ENCODE data around the gene CENPA. TPM values are rescaled to one million over a fixed set of nuclear protein-coding genes. Genes with fewer than 3 reads are reported as not detected.

Gene CENPA
- total RNA-seq, 1 donor from 2014 or later: 55.0 TPM

DNA sequence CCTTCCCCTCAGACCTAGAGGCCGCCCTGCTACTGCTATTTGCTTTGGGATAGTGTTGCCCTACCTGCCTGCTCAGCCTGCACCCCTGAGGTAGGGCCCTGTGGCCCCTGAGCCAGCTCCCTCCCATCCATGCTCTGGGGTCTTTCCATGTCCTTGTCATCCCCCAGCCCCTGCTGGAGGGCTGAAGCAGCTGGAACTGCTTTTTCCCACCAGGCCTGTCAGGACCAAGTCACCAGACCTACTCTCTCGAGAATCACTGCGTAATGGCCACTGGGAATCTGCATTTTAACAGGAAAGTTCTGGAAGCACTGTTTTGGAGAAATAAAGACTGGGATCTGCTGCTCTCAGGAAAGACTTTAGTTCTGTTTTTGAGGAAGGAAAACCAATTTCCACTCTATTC is 42.0 kb upstream of the CENPA start:
- no peak for DNase-seq (ENCODE audit: low spot score)

DNA sequence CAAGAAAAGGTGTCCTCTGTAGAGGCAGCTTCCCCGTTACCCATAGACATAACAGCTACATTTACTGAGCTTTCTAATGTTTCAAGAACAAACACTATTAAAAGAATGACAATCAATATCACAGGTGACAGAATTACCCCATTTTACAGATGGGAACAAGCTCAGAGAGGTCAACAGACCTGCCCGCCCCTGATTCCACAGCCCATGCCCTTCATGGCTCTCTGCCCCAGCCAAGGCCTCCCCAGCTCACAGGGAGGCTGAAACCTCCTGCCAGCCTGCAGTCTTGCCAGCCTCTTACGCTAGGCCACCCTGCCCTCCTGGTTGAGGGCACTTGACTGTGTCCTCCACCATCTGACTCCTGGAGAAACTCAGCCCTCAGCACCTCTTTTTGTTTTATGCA is 40.9 kb upstream of the CENPA start:
- H3K4me3 Mint-ChIP-seq: no peak overlapping the region
- peaks cover 7% of the 10 kb centered on the region for H3K4me1 ChIP-seq
- H3K9me3 Mint-ChIP-seq: no peaks in the 10 kb centered on the region
- no peak overlapping the region for H3K4me3 ChIP-seq
- H3K27ac ChIP-seq: no peak overlapping the region
- H3K27me3 Mint-ChIP-seq (ENCODE audit: insufficient read depth, low read depth): peaks cover 26% of the 10 kb centered on the region
- peaks cover 19% of the 10 kb centered on the region for H3K27me3 ChIP-seq
- TF ChIP-seq, protein P1, sequence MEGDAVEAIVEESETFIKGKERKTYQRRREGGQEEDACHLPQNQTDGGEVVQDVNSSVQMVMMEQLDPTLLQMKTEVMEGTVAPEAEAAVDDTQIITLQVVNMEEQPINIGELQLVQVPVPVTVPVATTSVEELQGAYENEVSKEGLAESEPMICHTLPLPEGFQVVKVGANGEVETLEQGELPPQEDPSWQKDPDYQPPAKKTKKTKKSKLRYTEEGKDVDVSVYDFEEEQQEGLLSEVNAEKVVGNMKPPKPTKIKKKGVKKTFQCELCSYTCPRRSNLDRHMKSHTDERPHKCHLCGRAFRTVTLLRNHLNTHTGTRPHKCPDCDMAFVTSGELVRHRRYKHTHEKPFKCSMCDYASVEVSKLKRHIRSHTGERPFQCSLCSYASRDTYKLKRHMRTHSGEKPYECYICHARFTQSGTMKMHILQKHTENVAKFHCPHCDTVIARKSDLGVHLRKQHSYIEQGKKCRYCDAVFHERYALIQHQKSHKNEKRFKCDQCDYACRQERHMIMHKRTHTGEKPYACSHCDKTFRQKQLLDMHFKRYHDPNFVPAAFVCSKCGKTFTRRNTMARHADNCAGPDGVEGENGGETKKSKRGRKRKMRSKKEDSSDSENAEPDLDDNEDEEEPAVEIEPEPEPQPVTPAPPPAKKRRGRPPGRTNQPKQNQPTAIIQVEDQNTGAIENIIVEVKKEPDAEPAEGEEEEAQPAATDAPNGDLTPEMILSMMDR (IDR thresholded peaks at IDR 0.05): no peak
- no peak for TF ChIP-seq EZH2phosphoT487 (IDR thresholded peaks at IDR 0.05)
- TF ChIP-seq EZH2 (IDR thresholded peaks at IDR 0.05): no peak
- no peak for DNase-seq (ENCODE audit: low spot score)
- no peaks in the 10 kb centered on the region for H3K79me2 ChIP-seq (ENCODE audit: low read depth)
- H3K4me2 ChIP-seq: no peak overlapping the region
- no peaks in the 10 kb centered on the region for H4K20me1 ChIP-seq (ENCODE audit: low read depth)
- H3K9me3 ChIP-seq (ENCODE audit: low read depth): no peaks in the 10 kb centered on the region
- no peaks in the 10 kb centered on the region for H3K36me3 ChIP-seq
- no peak overlapping the region for H3K9ac ChIP-seq
- no peaks in the 10 kb centered on the region for H3K36me3 Mint-ChIP-seq
- no peak overlapping the region for H2AFZ ChIP-seq (replicated peaks)
- peaks cover 22% of the 10 kb centered on the region for H3K4me1 Mint-ChIP-seq
- H3K27ac Mint-ChIP-seq: no peak overlapping the region
- peaks cover 4% of the 10 kb centered on the region for H3F3A ChIP-seq (ENCODE audit: low read depth)

More for the DNA sequence above, 42.0 kb upstream of the CENPA start:
- Mint-ChIP-seq H3K4me3 (no peak overlapping the region), H3K9me3 (no peaks in the 10 kb centered on the region), H3K36me3 (no peaks in the 10 kb centered on the region), H3K27me3 (ENCODE audit: insufficient read depth, low read depth) (peaks cover 26% of the 10 kb centered on the region), H3K4me1 (peaks cover 15% of the 10 kb centered on the region), H3K27ac (peak overlapping the region; percentile 58)
- no peaks in the 10 kb centered on the region for H4K20me1 ChIP-seq (ENCODE audit: low read depth)
- no peaks in the 10 kb centered on the region for H3K4me1 ChIP-seq
- TF ChIP-seq, protein P1 (IDR thresholded peaks at IDR 0.05): no peak
- TF ChIP-seq EZH2 (IDR thresholded peaks at IDR 0.05) (no peak), EZH2phosphoT487 (IDR thresholded peaks at IDR 0.05) (no peak)
- peaks cover 17% of the 10 kb centered on the region for H3K27me3 ChIP-seq
- no peaks in the 10 kb centered on the region for H3K36me3 ChIP-seq
- H2AFZ ChIP-seq (replicated peaks): no peak overlapping the region
- no peaks in the 10 kb centered on the region for H3F3A ChIP-seq (ENCODE audit: low read depth)
- H3K9ac ChIP-seq: no peak overlapping the region
- H3K79me2 ChIP-seq (ENCODE audit: low read depth): no peaks in the 10 kb centered on the region
- H3K27ac ChIP-seq: no peak overlapping the region
- no peaks in the 10 kb centered on the region for H3K9me3 ChIP-seq (ENCODE audit: low read depth)
- H3K4me2 ChIP-seq: no peak overlapping the region
- H3K4me3 ChIP-seq: no peak overlapping the region

DNA sequence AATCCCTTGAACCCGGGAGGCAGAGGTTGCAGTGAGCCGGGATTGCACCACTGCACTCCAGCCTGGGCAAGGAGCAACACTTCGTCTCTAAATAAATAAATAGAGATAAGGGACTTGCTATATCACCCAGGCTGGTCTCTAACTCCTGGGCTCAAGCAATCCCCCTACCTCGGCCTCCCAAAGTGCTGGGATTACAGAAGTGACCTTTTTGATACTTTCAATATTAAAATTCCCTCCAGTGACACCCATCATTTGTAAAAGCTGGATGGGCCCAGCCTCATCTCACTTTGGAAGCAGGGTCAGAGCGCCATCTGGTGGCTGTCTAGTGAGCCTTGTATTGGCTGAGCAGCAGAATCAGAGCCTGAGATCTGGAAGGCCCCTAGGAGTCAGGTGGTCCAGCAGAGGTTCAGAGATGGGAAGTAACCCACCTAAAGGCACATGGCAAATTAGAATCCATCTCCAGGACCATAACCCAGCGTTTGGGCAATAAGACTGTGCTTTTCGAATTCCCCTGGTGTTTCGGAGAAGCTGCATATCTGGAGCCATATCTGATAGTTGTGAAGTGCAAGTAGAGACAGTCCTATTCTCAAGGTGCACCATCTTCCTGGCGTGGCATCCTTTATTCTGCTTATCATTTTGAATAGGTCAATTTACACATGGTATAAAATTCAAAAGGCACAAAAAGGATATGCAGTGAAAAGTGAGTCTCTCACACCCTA is 40.1 kb upstream of the CENPA start:
- Histone ChIP-seq H3K27me3 (peaks cover 23% of the 10 kb centered on the region), H3K4me3 (no peak overlapping the region), H2AFZ (replicated peaks) (no peak overlapping the region), H3K27ac (no peak overlapping the region), H3K4me2 (no peak overlapping the region), H3K4me1 (peaks cover 11% of the 10 kb centered on the region), H4K20me1 (ENCODE audit: low read depth) (no peaks in the 10 kb centered on the region), H3F3A (ENCODE audit: low read depth) (peaks cover 12% of the 10 kb centered on the region), H3K79me2 (ENCODE audit: low read depth) (no peaks in the 10 kb centered on the region), H3K9ac (no peak overlapping the region), H3K36me3 (no peaks in the 10 kb centered on the region), H3K9me3 (ENCODE audit: low read depth) (no peaks in the 10 kb centered on the region)
- H3K27me3 Mint-ChIP-seq (ENCODE audit: insufficient read depth, low read depth): peaks cover 26% of the 10 kb centered on the region
- TF ChIP-seq EZH2 (IDR thresholded peaks at IDR 0.05) (no peak), EZH2phosphoT487 (IDR thresholded peaks at IDR 0.05) (no peak)
- TF ChIP-seq, protein P1 (IDR thresholded peaks at IDR 0.05): peak; percentile 98
- H3K9me3 Mint-ChIP-seq: no peaks in the 10 kb centered on the region
- no peak overlapping the region for H3K4me3 Mint-ChIP-seq
- peak overlapping the region; percentile 55 for H3K27ac Mint-ChIP-seq
- H3K36me3 Mint-ChIP-seq: no peaks in the 10 kb centered on the region
- H3K4me1 Mint-ChIP-seq: peaks cover 28% of the 10 kb centered on the region
- peak; percentile 87 for DNase-seq (ENCODE audit: low spot score)

All from neural progenitor cell (in vitro differentiated cells).